ENCODE data around the gene MSMP. TPM values are rescaled to one million over a fixed set of nuclear protein-coding genes. Genes with fewer than 3 reads are reported as not detected.
A peak's percentile ranks its signal among the peaks of the same experiment; 100 is the strongest.

The MSMP gene
- total and polyA plus RNA-seq, 10 of the 15 experiments (the other 5 are each of a cell fraction or from before 2014, with no cell fraction given), result 0.33 to 2.4 (median 0.86) TPM; not detected in 4

GRCh38 chr9:35758475-35759050 is 4.5 kb upstream of the MSMP start:
- WGBS (ENCODE audit: insufficient coverage, insufficient replicate concordance, low lambda C conversion rate, missing lambda C conversion rate), result 67% methylated on average over 3 of the region's 3 CpGs
- H2AFZ ChIP-seq (ENCODE audit: control insufficient read depth, low read depth, low read length), result no peak overlapping the region
- peaks cover 22% of the 10 kb centered on the region for H3K4me1 ChIP-seq (ENCODE audit: control insufficient read depth, insufficient read depth, low read length)
- BruUV-seq (replicated peaks), result TSS peak; percentile 33
- FAIRE-seq (no peak), ATAC-seq (no peak), DNase-seq (ENCODE audit: low read depth, low spot score) (no peak)
- in situ Hi-C loops (cut with MboI), result no loop called here
- peak overlapping the region; percentile 87 for H3K4me3 ChIP-seq
- H4K20me1 ChIP-seq (ENCODE audit: control insufficient read depth, insufficient read depth), result no peaks in the 10 kb centered on the region
- no peak for TF ChIP-seq CBFB (IDR thresholded peaks at IDR 0.05; ENCODE audit: low read depth)
- TF ChIP-seq CEBPB (IDR thresholded peaks at IDR 0.05; ENCODE audit: borderline replicate concordance in 1 of 2, low read depth in 2 of 2, low read length in 2 of 2), result no peak
- TF ChIP-seq PAX5 (IDR thresholded peaks at IDR 0.05; ENCODE audit: borderline replicate concordance, low read depth, low read length), result no peak
- TF ChIP-seq CREB1 (IDR thresholded peaks at IDR 0.05; ENCODE audit: low read depth), result no peak
- TF ChIP-seq BCL11A (IDR thresholded peaks at IDR 0.05; ENCODE audit: low read depth, low read length), result no peak
- no peak for TF ChIP-seq EP300 (IDR thresholded peaks at IDR 0.05; ENCODE audit: borderline replicate concordance in 1 of 2, control insufficient read depth in 1 of 2, low read depth in 2 of 2, low read length in 2 of 2)
- TF ChIP-seq CBX5 (IDR thresholded peaks at IDR 0.05; ENCODE audit: low read depth), result no peak
- TF ChIP-seq KAT2A (conservative IDR thresholded peaks at IDR 0.05; ENCODE audit: control insufficient read depth, low read depth, low read length), result no peak
- no peak for TF ChIP-seq SREBF1 (IDR thresholded peaks at IDR 0.05; ENCODE audit: low read length)
- no peak for TF ChIP-seq YY1 (IDR thresholded peaks at IDR 0.05; ENCODE audit: low read depth, low read length)
- TF ChIP-seq IKZF1 (conservative IDR thresholded peaks at IDR 0.05), result no peak
- no peak for TF ChIP-seq MTA2 (IDR thresholded peaks at IDR 0.05; ENCODE audit: low read depth)
- no peak for TF ChIP-seq GATAD2B (conservative IDR thresholded peaks at IDR 0.05; ENCODE audit: low read depth)
- TF ChIP-seq HDGF (IDR thresholded peaks at IDR 0.05), result no peak
- no peak for TF ChIP-seq RELB (IDR thresholded peaks at IDR 0.05; ENCODE audit: low read depth)
- no peak for TF ChIP-seq POLR2A (IDR thresholded peaks at IDR 0.05; ENCODE audit: low read depth, low read length)
- no peak for TF ChIP-seq HSF1 (IDR thresholded peaks at IDR 0.05; ENCODE audit: low read depth, low read length)
- H3K9ac ChIP-seq (ENCODE audit: control insufficient read depth, insufficient read depth, low read length), result peak overlapping the region; percentile 97
- SMC1A ChIA-PET (ENCODE audit: uncharacterized antibody, unreplicated experiment), result interaction anchor here (1.4 to 3.2 kb wide), 3 partner anchors 10 to 32 kb away, joined by 6 to 19 read pairs (median 11); partner anchors contain the start of genes GBA2 and RGP1
- H3K4me2 ChIP-seq (ENCODE audit: control insufficient read depth, insufficient read depth), result peak overlapping the region; percentile 90
- RAD21 ChIA-PET (ENCODE audit: unreplicated experiment), result interaction anchor here (0.8 kb wide), 1 partner anchor 68 kb away, joined by 3 read pairs; no protein-coding TSS in a partner anchor
- peaks cover 0 to 3% of the 10 kb centered on the region in 2 experiments; a peak in 2 of 4 replicates for H3K36me3 ChIP-seq (ENCODE audit: control insufficient read depth in 2 of 2, insufficient read depth in 2 of 2, low read length in 1 of 2)
- H3K9me3 ChIP-seq (replicated peaks; ENCODE audit: control insufficient read depth, insufficient read depth, low read length), result no peaks in the 10 kb centered on the region
- peaks cover 33% of the 10 kb centered on the region for H3K79me2 ChIP-seq (ENCODE audit: control insufficient read depth, insufficient read depth, low read length)
- intact Hi-C loops (cut with micrococcal nuclease; ENCODE audit: unreplicated experiment), result loop anchor here (1.0 kb wide), 1 partner anchor 57 kb away; the partner anchor contains the start of gene HINT2
- POLR2A ChIA-PET, result interaction anchor here (0.5 to 1.6 kb wide), 4 partner anchors 10 to 100 kb away, joined by 3 to 13 read pairs (median 4); partner anchors contain the start of genes CCDC107, CREB3, RMRP and TLN1
- CTCF ChIA-PET, result interaction anchor here (0.8 to 2.3 kb wide), 12 partner anchors 9 to 68 kb away, joined by 3 to 7 read pairs (median 3); partner anchors contain the start of genes CREB3, RGP1, SPAG8 and TLN1
- H3K27me3 ChIP-seq (replicated peaks in 1 of 2; ENCODE audit: control insufficient read depth in 2 of 2, insufficient read depth in 2 of 2, low read length in 1 of 2), result no peaks in the 10 kb centered on the region
- peak overlapping the region; percentile 42 for H3K27ac ChIP-seq (ENCODE audit: control insufficient read depth, insufficient read depth)

All from GM12878 (cell line).